Esophagus squamous epithelium (tissue), 5 donors: ENCODE measurements around the gene GNG12. TPM values are rescaled to one million over a fixed set of nuclear protein-coding genes. Genes with fewer than 3 reads are reported as not detected.

Experiments
- DNase-seq: peaks from one replicate; lab custom pipeline; 2025; lab: John Stamatoyannopoulos, UW
- H3K27ac ChIP-seq, 4 donors: fragments of 200-600 bp; sonication (generic); one replicate each; pipeline ENCODE4 v1.5.1; 2016 to 2019; ENCODE audit warnings: mild to moderate bottlenecking in 1 of 4
- H3K27me3 ChIP-seq, 4 donors: fragments of 200-600 bp; sonication (generic); 1 replicate in 3 of 4; 2 replicates in 1 of 4; pipeline versions ENCODE4 v1.5.1 to v1.6.0; 2017 to 2021; ENCODE audit warnings: antibody characterized with exemption in 1 of 4
- H3K36me3 ChIP-seq, 3 donors: fragments of 200-600 bp; sonication (generic); one replicate each; pipeline ENCODE4 v1.5.1; 2016 to 2019
- H3K4me1 ChIP-seq, 3 donors: fragments of 200-600 bp; sonication (generic); one replicate each; pipeline ENCODE4 v1.5.1; 2017 to 2019
- H3K4me3 ChIP-seq, 4 donors: fragments of 200-600 bp; sonication (generic); 1 replicate in 3 of 4; 2 replicates in 1 of 4; pipeline ENCODE4 v1.5.1; 2016 to 2019; ENCODE audit warnings: mild to moderate bottlenecking in 2 of 4, moderate library complexity in 1 of 4
- H3K9me3 ChIP-seq, 3 donors: fragments of 200-600 bp; sonication (generic); one replicate each; pipeline ENCODE4 v1.5.1; 2016 to 2019
- POLR2A ChIP-seq, 4 donors: fragments of 450-650 bp; IDR thresholded peaks; one replicate each; pipeline ENCODE4 v1.6.1; 2017; ENCODE audit warnings: antibody characterized with exemption in 4 of 4, mild to moderate bottlenecking in 4 of 4, moderate library complexity in 3 of 4
- WGBS, 2 donors: methylation state at CpG; one replicate each; pipeline ENCODE4 v1.1.5; 2018; 5-methylcytosine and 5-hydroxymethylcytosine counted together
- intact Hi-C: fragments of 100-400 bp; cut with DNase I; formaldehyde crosslinking; loops from one replicate; pipeline ENCODE4 v1.15.0; 2022
- total RNA-seq, 4 donors: library from RNA; depleted of rRNA; stranded (reverse); fragments of >200 nt; gene quantifications; one replicate each; pipeline ENCODE4 v1.1.0, GENCODE V29; 2016
- TF ChIP-seq, protein P1 (sequence below), 6 experiments: fragments of 450-650 bp in 4 of 6; fragments of 200-600 bp in 2 of 6; sonication (generic) in 2 of 6; IDR thresholded peaks; one replicate each; pipeline ENCODE4 v1.5.1; 2016 to 2019; ENCODE audit warnings: antibody characterized with exemption in 6 of 6, mild to moderate bottlenecking in 4 of 6, moderate library complexity in 4 of 6
- donor health status: DM: yes; HTN: yes; CAD: no.

Gene GNG12
- total RNA-seq, 4 donors from 2014 or later: 65.4 to 104 (median 89.9) TPM

DNA sequence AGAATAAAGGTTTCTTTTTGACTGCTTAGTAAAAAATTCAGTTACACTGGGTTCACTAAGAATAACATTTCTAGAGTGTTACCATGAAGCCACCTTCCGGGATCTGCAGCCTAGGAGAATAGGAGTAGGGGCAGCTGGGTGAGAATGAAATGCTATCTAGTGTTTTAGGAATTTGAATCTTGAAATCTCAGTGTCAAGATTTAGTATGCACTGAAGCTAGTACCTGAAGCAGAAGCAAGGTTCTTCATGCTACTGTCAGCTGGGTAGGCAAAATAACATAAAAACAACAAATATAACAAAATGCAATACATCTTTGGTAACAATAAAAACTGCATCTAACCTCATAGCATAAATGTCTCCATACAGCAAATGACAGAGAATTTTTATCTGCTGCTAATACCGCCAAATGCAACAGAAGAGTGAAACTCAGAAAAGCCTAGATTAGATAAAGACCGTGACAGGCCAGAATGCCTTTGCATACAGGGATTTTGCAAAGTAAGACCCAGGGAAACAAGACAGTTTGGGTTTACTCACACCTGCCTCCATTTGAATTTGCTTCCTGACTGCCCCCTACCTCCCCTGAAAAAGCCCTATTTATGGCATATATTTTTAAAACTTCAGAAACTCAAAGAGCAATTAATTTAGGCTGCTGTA lies 90.1 kb downstream of the GNG12 start:
- no peaks in the 10 kb centered on the region for H3K27me3 ChIP-seq
- H3K4me3 ChIP-seq: no peak overlapping the region
- 85 to 88% methylated on average over 3 of the region's 3 CpGs for WGBS, 2 donors
- peaks cover 5 to 71% (median 19%) of the 10 kb centered on the region in 3 donors for H3K4me1 ChIP-seq
- TF ChIP-seq POLR2A (IDR thresholded peaks at IDR 0.05): no peak
- TF ChIP-seq, protein P1, sequence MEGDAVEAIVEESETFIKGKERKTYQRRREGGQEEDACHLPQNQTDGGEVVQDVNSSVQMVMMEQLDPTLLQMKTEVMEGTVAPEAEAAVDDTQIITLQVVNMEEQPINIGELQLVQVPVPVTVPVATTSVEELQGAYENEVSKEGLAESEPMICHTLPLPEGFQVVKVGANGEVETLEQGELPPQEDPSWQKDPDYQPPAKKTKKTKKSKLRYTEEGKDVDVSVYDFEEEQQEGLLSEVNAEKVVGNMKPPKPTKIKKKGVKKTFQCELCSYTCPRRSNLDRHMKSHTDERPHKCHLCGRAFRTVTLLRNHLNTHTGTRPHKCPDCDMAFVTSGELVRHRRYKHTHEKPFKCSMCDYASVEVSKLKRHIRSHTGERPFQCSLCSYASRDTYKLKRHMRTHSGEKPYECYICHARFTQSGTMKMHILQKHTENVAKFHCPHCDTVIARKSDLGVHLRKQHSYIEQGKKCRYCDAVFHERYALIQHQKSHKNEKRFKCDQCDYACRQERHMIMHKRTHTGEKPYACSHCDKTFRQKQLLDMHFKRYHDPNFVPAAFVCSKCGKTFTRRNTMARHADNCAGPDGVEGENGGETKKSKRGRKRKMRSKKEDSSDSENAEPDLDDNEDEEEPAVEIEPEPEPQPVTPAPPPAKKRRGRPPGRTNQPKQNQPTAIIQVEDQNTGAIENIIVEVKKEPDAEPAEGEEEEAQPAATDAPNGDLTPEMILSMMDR (IDR thresholded peaks at IDR 0.05): no peak
- no peak for DNase-seq
- intact Hi-C loops: no loop called here
- H3K9me3 ChIP-seq: no peaks in the 10 kb centered on the region
- H3K27ac ChIP-seq: peak overlapping the region in 3 of 4 donors; percentile 2 to 47 (median 18)
- H3K36me3 ChIP-seq: peaks cover 0 to 4% (median 0%) of the 10 kb centered on the region in 3 donors

DNA sequence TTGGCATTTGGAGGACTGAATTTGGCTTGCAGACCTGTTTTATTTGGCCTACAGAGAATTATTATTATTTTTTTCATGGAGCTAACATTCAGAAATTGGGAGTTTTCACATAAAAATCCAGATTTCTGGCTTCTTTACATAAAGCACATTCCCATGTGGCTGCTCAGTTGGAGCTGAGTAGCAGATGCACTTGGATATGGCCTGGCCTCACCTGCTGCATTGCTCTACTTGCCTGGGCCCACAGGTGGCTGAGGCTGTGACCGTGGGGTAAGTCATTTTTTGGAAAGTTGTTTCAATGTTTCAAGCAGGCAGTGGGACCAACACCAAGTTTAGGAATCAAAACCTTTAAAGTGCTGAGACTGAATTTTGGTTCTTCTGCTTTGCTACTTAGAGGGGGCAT lies 91.5 kb downstream of the GNG12 start:
- Histone ChIP-seq H3K4me3 (no peak overlapping the region), H3K27ac (peak overlapping the region in 2 of 4 donors; percentile 30 to 49), H3K9me3 (no peaks in the 10 kb centered on the region), H3K27me3 (no peaks in the 10 kb centered on the region), H3K36me3 (peaks cover 0 to 4% (median 0%) of the 10 kb centered on the region in 3 donors), H3K4me1 (peaks cover 4 to 71% (median 21%) of the 10 kb centered on the region in 3 donors)
- intact Hi-C loops: no loop called here
- DNase-seq: no peak
- TF ChIP-seq, protein P1 (IDR thresholded peaks at IDR 0.05): no peak
- no peak for TF ChIP-seq POLR2A (IDR thresholded peaks at IDR 0.05)
- WGBS, 2 donors: 92 to 100% methylated on average over 1 of the region's 1 CpG

DNA sequence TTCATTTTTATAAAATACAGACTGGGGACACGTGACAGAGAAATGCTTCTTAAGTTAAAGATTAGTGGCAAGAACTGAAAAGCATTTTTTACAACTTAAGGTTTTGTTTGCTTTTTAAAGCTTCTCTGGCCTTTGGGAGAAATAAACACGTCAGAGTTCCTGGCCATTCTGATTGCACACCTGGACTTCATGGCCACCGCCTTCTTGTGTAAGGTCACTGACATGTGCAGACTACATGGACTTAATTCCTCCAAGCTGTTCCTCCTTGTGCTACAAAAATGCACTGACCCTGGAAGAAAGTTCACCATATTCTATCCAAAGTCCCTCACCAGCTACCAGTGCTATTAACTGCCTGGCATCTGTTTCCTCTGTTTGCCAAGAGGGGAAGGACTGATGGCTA lies 92.1 kb downstream of the GNG12 start:
- Histone ChIP-seq H3K4me3 (no peak overlapping the region), H3K27me3 (no peaks in the 10 kb centered on the region), H3K9me3 (no peaks in the 10 kb centered on the region), H3K4me1 (peaks cover 10 to 73% (median 27%) of the 10 kb centered on the region in 3 donors), H3K36me3 (peaks cover 0 to 4% (median 0%) of the 10 kb centered on the region in 3 donors), H3K27ac (peak overlapping the region in 3 of 4 donors; percentile 24 to 49 (median 30))
- DNase-seq: no peak
- TF ChIP-seq POLR2A (IDR thresholded peaks at IDR 0.05): no peak
- TF ChIP-seq, protein P1 (IDR thresholded peaks at IDR 0.05): no peak
- intact Hi-C loops: no loop called here
- 66 to 80% methylated on average over 3 of the region's 3 CpGs for WGBS, 2 donors

DNA sequence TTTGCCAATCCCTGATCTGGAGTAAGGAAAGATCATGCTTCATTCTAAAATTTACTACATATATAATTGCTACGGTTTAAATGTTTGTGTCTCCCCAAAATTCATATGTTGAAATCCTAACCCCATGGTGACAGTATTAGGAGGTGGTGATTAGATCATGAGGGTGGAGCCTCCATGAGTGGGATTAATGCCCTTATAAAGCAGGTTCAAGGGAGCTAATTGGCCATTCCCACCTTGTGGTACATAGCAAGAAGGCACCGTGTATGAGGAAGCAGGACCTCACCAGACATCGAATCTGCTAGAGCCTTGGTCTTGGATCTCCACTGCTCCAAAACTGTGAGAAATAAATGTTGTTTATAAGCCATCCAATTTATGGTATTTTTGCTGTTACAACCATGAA lies 92.7 kb downstream of the GNG12 start:
- Histone ChIP-seq H3K27me3 (no peaks in the 10 kb centered on the region), H3K27ac (peak overlapping the region in 3 of 4 donors; percentile 24 to 49 (median 30)), H3K9me3 (no peaks in the 10 kb centered on the region), H3K4me1 (peaks cover 11 to 73% (median 33%) of the 10 kb centered on the region in 3 donors), H3K4me3 (no peak overlapping the region), H3K36me3 (peaks cover 0 to 4% (median 0%) of the 10 kb centered on the region in 3 donors)
- no peak for TF ChIP-seq POLR2A (IDR thresholded peaks at IDR 0.05)
- TF ChIP-seq, protein P1 (IDR thresholded peaks at IDR 0.05): peak in 1 of 6 experiments; percentile 27
- WGBS, 2 donors: 71 to 87% methylated on average over 3 of the region's 3 CpGs
- no peak for DNase-seq
- intact Hi-C loops: no loop called here

DNA sequence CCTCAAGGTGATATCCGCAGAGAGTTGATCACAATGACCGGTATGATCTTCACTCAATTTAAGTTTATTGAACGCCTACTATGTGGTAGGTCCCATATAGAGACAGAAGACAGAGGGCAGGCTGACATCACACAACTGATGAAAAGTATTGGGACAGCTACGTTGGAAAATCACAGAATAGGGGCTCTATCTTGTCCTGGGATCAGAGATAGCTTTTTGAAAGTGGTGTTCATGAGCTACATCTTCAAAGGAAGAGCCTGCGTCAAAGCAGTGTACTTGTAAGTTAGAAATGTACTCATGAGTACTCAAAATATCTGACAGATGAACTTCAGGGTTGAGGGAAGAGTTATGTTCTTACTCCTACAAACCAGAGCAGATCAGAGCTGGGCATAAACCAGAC lies 93.9 kb downstream of the GNG12 start:
- DNase-seq: no peak
- H3K4me3 ChIP-seq: no peak overlapping the region
- peaks cover 11 to 81% (median 44%) of the 10 kb centered on the region in 3 donors for H3K4me1 ChIP-seq
- no peaks in the 10 kb centered on the region for H3K36me3 ChIP-seq
- intact Hi-C loops: no loop called here
- H3K9me3 ChIP-seq: no peaks in the 10 kb centered on the region
- peak overlapping the region in 2 of 4 donors; percentile 16 to 44 for H3K27ac ChIP-seq
- TF ChIP-seq, protein P1 (IDR thresholded peaks at IDR 0.05): no peak
- TF ChIP-seq POLR2A (IDR thresholded peaks at IDR 0.05): no peak
- 91 to 95% methylated on average over 5 of the region's 5 CpGs for WGBS, 2 donors
- no peaks in the 10 kb centered on the region for H3K27me3 ChIP-seq
